LNCAP (cell line): ENCODE data around the gene NAA11.

Source experiments
- CTCF ChIP-seq: fragments of 450-650 bp; IDR thresholded peaks from 2 replicates; pipeline ENCODE4 v1.5.1; 2017; ENCODE audit warnings: mild to moderate bottlenecking

The NAA11 gene

GRCh38 chr4:79357365-79357764 is 31.5 kb upstream of the NAA11 start:
- TF ChIP-seq CTCF: no peak

GRCh38 chr4:79353075-79353474 is 27.2 kb upstream of the NAA11 start:
- no peak for TF ChIP-seq CTCF

- TF ChIP-seq CTCF: no peak
These were observed 22.5 kb upstream of the NAA11 start for GRCh38 chr4:79348405-79348804.

GRCh38 chr4:79341893-79342653 is 16.2 kb upstream of the NAA11 start:
- TF ChIP-seq CTCF: no peak

- no peak for TF ChIP-seq CTCF
These were observed 14.7 kb upstream of the NAA11 start for GRCh38 chr4:79340568-79340967.

DNA sequence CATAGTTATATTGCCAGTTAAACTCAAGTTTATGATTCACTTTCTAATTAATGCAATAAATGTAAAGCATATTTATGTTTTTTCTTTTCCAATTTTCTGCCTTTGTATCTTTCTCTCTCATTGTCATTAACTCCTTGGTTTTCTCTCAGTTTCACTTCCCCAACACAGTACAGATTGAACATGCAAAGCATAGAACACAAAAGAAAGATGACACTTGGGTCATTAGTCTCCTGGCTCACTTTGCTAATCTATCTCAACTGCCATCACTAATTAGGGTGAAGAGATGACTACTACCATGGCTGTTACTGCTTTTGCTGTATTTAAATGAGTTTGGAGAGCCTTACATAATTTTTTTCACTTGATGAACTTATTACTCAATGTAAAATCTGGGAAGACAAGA is 12.3 kb upstream of the NAA11 start:
- TF ChIP-seq CTCF: no peak

GRCh38 chr4:79334783-79335182 is 8.9 kb upstream of the NAA11 start:
- TF ChIP-seq CTCF: no peak

DNA sequence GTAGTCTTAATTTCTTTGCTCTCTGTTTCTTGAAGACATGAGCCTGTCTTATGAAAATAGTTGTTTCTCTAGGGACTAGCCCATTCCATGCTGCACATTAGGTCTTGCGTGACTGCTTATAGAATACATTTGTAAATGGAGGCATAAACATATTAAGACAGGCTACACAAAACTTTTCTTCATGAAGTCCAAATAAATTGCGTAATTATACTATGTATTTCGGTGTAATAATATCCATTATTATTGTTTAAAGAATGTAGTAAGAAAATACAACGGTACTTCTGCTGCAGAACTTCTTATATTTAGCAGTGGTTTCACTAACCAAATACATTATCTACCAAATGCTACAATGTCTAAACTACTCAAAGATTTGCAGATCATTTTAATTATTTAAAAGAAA is 8.5 kb upstream of the NAA11 start:
- TF ChIP-seq CTCF: no peak
